Measurements from ENCODE around the gene SLC12A7. TPM values are rescaled to one million over a fixed set of nuclear protein-coding genes. Genes with fewer than 3 reads are reported as not detected.

The SLC12A7 gene
- total RNA-seq, 1 experiment from 2014 or later = 28.1 TPM

DNA sequence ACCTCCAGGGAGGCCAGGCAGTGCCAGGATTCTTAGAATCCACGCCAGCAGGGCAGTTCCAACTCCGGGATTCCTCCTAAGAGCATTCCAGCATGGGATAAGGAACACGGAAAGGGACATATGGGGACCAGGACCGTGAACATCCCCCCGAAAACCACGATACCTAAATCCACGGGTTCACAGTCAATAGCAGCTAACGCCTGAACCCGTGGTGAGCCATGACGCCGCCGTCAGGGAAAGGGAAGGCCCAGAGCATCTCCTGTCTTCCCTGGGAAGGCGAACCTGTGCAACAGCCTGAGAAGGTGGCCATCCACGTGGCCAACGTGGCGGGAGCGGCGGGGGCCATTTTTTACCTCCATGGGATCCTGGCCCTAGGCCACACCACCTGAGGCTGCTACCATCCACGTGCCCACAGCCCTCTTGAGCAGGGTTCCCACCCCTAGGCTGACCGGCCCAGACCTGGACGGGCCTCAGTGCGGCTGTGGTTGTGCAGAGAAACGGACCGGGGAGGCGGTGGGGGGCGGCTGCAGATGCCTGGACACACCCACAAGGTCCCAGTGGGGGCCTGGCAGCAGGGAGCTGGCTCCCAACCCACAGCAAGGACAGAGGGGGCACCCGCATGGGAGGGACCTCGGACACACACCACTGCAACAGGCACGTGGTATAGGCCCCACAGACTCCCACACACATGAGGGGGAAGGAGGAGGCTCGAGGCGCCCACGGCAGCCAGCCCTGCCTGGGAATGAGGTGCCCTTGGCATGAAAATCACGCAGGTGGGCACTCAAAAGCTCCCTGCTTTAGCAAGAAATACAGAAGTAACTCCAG is 42.8 kb downstream of the SLC12A7 start (continued):
- TF ChIP-seq, protein P1, sequence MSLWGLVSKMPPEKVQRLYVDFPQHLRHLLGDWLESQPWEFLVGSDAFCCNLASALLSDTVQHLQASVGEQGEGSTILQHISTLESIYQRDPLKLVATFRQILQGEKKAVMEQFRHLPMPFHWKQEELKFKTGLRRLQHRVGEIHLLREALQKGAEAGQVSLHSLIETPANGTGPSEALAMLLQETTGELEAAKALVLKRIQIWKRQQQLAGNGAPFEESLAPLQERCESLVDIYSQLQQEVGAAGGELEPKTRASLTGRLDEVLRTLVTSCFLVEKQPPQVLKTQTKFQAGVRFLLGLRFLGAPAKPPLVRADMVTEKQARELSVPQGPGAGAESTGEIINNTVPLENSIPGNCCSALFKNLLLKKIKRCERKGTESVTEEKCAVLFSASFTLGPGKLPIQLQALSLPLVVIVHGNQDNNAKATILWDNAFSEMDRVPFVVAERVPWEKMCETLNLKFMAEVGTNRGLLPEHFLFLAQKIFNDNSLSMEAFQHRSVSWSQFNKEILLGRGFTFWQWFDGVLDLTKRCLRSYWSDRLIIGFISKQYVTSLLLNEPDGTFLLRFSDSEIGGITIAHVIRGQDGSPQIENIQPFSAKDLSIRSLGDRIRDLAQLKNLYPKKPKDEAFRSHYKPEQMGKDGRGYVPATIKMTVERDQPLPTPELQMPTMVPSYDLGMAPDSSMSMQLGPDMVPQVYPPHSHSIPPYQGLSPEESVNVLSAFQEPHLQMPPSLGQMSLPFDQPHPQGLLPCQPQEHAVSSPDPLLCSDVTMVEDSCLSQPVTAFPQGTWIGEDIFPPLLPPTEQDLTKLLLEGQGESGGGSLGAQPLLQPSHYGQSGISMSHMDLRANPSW (CRISPR knock-in tag; conservative IDR thresholded peaks at IDR 0.05; ENCODE audit: low read depth) = no peak
- TF ChIP-seq, protein P2, sequence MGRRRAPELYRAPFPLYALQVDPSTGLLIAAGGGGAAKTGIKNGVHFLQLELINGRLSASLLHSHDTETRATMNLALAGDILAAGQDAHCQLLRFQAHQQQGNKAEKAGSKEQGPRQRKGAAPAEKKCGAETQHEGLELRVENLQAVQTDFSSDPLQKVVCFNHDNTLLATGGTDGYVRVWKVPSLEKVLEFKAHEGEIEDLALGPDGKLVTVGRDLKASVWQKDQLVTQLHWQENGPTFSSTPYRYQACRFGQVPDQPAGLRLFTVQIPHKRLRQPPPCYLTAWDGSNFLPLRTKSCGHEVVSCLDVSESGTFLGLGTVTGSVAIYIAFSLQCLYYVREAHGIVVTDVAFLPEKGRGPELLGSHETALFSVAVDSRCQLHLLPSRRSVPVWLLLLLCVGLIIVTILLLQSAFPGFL (CRISPR knock-in tag; IDR thresholded peaks at IDR 0.05; ENCODE audit: borderline replicate concordance) = no peak
- TF ChIP-seq, protein P3, sequence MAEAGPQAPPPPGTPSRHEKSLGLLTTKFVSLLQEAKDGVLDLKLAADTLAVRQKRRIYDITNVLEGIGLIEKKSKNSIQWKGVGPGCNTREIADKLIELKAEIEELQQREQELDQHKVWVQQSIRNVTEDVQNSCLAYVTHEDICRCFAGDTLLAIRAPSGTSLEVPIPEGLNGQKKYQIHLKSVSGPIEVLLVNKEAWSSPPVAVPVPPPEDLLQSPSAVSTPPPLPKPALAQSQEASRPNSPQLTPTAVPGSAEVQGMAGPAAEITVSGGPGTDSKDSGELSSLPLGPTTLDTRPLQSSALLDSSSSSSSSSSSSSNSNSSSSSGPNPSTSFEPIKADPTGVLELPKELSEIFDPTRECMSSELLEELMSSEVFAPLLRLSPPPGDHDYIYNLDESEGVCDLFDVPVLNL (CRISPR knock-in tag; IDR thresholded peaks at IDR 0.05; ENCODE audit: borderline replicate concordance, low read depth) = no peak
- TF ChIP-seq, protein P4, sequence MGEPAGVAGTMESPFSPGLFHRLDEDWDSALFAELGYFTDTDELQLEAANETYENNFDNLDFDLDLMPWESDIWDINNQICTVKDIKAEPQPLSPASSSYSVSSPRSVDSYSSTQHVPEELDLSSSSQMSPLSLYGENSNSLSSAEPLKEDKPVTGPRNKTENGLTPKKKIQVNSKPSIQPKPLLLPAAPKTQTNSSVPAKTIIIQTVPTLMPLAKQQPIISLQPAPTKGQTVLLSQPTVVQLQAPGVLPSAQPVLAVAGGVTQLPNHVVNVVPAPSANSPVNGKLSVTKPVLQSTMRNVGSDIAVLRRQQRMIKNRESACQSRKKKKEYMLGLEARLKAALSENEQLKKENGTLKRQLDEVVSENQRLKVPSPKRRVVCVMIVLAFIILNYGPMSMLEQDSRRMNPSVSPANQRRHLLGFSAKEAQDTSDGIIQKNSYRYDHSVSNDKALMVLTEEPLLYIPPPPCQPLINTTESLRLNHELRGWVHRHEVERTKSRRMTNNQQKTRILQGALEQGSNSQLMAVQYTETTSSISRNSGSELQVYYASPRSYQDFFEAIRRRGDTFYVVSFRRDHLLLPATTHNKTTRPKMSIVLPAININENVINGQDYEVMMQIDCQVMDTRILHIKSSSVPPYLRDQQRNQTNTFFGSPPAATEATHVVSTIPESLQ (CRISPR knock-in tag; IDR thresholded peaks at IDR 0.05) = no peak
- TF ChIP-seq SOX15 (CRISPR knock-in tag; IDR thresholded peaks at IDR 0.05) (no peak), ZNF263 (CRISPR knock-in tag; IDR thresholded peaks at IDR 0.05; ENCODE audit: low read depth) (no peak), HMGA2 (CRISPR knock-in tag; IDR thresholded peaks at IDR 0.05) (no peak)
- TF ChIP-seq, protein P5, sequence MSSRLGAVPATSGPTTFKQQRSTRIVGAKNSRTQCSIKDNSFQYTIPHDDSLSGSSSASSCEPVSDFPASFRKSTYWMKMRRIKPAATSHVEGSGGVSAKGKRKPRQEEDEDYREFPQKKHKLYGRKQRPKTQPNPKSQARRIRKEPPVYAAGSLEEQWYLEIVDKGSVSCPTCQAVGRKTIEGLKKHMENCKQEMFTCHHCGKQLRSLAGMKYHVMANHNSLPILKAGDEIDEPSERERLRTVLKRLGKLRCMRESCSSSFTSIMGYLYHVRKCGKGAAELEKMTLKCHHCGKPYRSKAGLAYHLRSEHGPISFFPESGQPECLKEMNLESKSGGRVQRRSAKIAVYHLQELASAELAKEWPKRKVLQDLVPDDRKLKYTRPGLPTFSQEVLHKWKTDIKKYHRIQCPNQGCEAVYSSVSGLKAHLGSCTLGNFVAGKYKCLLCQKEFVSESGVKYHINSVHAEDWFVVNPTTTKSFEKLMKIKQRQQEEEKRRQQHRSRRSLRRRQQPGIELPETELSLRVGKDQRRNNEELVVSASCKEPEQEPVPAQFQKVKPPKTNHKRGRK (CRISPR knock-in tag; IDR thresholded peaks at IDR 0.05; ENCODE audit: borderline replicate concordance) = no peak
- TF ChIP-seq, protein P6, sequence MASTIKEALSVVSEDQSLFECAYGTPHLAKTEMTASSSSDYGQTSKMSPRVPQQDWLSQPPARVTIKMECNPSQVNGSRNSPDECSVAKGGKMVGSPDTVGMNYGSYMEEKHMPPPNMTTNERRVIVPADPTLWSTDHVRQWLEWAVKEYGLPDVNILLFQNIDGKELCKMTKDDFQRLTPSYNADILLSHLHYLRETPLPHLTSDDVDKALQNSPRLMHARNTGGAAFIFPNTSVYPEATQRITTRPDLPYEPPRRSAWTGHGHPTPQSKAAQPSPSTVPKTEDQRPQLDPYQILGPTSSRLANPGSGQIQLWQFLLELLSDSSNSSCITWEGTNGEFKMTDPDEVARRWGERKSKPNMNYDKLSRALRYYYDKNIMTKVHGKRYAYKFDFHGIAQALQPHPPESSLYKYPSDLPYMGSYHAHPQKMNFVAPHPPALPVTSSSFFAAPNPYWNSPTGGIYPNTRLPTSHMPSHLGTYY (CRISPR knock-in tag; IDR thresholded peaks at IDR 0.05) = no peak

DNA sequence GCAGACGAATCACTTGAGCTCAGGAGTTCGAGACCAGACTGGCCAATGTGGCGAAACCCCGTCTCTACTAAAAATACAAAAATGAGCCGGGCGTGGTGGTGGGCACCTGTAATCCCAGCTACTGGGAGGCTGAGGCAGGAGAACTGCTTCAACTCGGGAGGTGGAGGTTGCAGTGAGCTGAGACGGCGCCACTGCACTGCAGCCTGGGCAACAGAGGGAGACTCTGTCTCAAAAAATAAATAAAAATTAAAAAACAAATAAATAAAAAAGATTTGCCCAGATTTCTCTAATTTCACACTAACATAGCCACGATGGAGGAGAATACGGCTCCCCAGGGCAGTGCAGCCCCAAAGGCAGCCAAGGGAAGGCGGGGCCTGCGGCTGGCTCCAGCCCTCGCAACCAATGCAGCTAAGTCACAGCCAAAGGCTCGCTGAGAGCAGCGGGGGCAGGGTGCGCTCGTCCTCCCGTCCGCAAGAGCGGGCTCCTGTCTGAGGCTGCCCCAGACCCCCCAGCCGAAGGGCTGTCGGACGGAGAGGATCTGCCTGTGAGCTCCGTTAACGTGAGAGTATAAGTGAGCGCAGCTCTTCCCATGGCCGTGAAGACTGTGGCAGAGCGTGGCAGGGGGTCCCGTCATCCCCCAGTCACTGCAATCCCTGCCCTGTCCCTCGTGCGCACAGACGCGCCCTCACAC is 43.5 kb downstream of the SLC12A7 start:
- Mint-ChIP-seq H3K36me3 (no peaks in the 10 kb centered on the region), H3K4me3 (no peak overlapping the region), H3K9me3 (no peaks in the 10 kb centered on the region), H3K27me3 (ENCODE audit: low read depth) (no peaks in the 10 kb centered on the region), H3K27ac (no peak overlapping the region; the same call in 1 of the 2 replicates), H3K4me1 (no peaks in the 10 kb centered on the region)
- DNase-seq (ENCODE audit: low spot score) (no peak), ATAC-seq (no peak)
- CTCF ChIA-PET = no interaction called here
- POLR2A ChIA-PET = no interaction called here
- TF ChIP-seq NR1H2 (CRISPR knock-in tag; IDR thresholded peaks at IDR 0.05) = no peak
- no peak for TF ChIP-seq OVOL2 (CRISPR knock-in tag; IDR thresholded peaks at IDR 0.05; ENCODE audit: borderline replicate concordance)
- TF ChIP-seq, protein P7, sequence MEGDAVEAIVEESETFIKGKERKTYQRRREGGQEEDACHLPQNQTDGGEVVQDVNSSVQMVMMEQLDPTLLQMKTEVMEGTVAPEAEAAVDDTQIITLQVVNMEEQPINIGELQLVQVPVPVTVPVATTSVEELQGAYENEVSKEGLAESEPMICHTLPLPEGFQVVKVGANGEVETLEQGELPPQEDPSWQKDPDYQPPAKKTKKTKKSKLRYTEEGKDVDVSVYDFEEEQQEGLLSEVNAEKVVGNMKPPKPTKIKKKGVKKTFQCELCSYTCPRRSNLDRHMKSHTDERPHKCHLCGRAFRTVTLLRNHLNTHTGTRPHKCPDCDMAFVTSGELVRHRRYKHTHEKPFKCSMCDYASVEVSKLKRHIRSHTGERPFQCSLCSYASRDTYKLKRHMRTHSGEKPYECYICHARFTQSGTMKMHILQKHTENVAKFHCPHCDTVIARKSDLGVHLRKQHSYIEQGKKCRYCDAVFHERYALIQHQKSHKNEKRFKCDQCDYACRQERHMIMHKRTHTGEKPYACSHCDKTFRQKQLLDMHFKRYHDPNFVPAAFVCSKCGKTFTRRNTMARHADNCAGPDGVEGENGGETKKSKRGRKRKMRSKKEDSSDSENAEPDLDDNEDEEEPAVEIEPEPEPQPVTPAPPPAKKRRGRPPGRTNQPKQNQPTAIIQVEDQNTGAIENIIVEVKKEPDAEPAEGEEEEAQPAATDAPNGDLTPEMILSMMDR (IDR thresholded peaks at IDR 0.05) = no peak
- TF ChIP-seq JAZF1 (CRISPR knock-in tag; IDR thresholded peaks at IDR 0.05) = no peak
- TF ChIP-seq, protein P8, sequence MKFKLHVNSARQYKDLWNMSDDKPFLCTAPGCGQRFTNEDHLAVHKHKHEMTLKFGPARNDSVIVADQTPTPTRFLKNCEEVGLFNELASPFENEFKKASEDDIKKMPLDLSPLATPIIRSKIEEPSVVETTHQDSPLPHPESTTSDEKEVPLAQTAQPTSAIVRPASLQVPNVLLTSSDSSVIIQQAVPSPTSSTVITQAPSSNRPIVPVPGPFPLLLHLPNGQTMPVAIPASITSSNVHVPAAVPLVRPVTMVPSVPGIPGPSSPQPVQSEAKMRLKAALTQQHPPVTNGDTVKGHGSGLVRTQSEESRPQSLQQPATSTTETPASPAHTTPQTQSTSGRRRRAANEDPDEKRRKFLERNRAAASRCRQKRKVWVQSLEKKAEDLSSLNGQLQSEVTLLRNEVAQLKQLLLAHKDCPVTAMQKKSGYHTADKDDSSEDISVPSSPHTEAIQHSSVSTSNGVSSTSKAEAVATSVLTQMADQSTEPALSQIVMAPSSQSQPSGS (CRISPR knock-in tag; IDR thresholded peaks at IDR 0.05; ENCODE audit: borderline replicate concordance, low read depth) = no peak
- TF ChIP-seq SMAD4 (CRISPR knock-in tag; IDR thresholded peaks at IDR 0.05) = no peak
- TF ChIP-seq GTF2I (CRISPR knock-in tag; conservative IDR thresholded peaks at IDR 0.05) = no peak
